Measurements from ENCODE around the gene LNX1. TPM values are rescaled to one million over a fixed set of nuclear protein-coding genes. Genes with fewer than 3 reads are reported as not detected.

The LNX1 gene
- total RNA-seq, 1 donor from 2014 or later: 5.4 TPM

- Histone ChIP-seq H3K4me3 (no peak overlapping the region), H3K4me1 (no peaks in the 10 kb centered on the region), H3K36me3 (no peaks in the 10 kb centered on the region), H3K27me3 (ENCODE audit: low read depth) (no peaks in the 10 kb centered on the region), H3K9me3 (no peaks in the 10 kb centered on the region), H3K27ac (no peak overlapping the region)
- TF ChIP-seq CTCF (IDR thresholded peaks at IDR 0.05): no peak
- intact Hi-C loops (cut with DNase I): no loop called here
- no peak for ATAC-seq
- no peak for DNase-seq
Observed at GRCh38 chr4:53502094-53502493, 89.2 kb downstream of the LNX1 start.

- Histone ChIP-seq H3K9me3 (no peaks in the 10 kb centered on the region), H3K4me3 (no peak overlapping the region), H3K36me3 (no peaks in the 10 kb centered on the region), H3K4me1 (no peaks in the 10 kb centered on the region), H3K27ac (no peak overlapping the region), H3K27me3 (ENCODE audit: low read depth) (no peaks in the 10 kb centered on the region)
- DNase-seq (no peak), ATAC-seq (no peak)
- intact Hi-C loops (cut with DNase I): no loop called here
- no peak for TF ChIP-seq CTCF (IDR thresholded peaks at IDR 0.05)
Observed at GRCh38 chr4:53501561-53501960, 89.7 kb downstream of the LNX1 start.

- TF ChIP-seq CTCF (IDR thresholded peaks at IDR 0.05): no peak
Observed at GRCh38 chr4:53500546-53500945, 90.7 kb downstream of the LNX1 start.

GRCh38 chr4:53499791-53500190 lies 91.5 kb downstream of the LNX1 start:
- no peak overlapping the region for H3K4me3 ChIP-seq
- TF ChIP-seq CTCF (IDR thresholded peaks at IDR 0.05): no peak
- no peaks in the 10 kb centered on the region for H3K9me3 ChIP-seq
- no peak for ATAC-seq
- no peaks in the 10 kb centered on the region for H3K36me3 ChIP-seq
- H3K27ac ChIP-seq: no peak overlapping the region
- intact Hi-C loops (cut with DNase I): no loop called here
- no peak for DNase-seq
- H3K4me1 ChIP-seq: no peaks in the 10 kb centered on the region
- no peaks in the 10 kb centered on the region for H3K27me3 ChIP-seq (ENCODE audit: low read depth)

More at GRCh38 chr4:53500546-53500945, 90.7 kb downstream of the LNX1 start:
- no peaks in the 10 kb centered on the region for H3K4me1 ChIP-seq
- no peak for DNase-seq
- intact Hi-C loops (cut with DNase I): no loop called here
- H3K27me3 ChIP-seq (ENCODE audit: low read depth): no peaks in the 10 kb centered on the region
- H3K9me3 ChIP-seq: no peaks in the 10 kb centered on the region
- H3K27ac ChIP-seq: no peak overlapping the region
- H3K4me3 ChIP-seq: no peak overlapping the region
- H3K36me3 ChIP-seq: no peaks in the 10 kb centered on the region
- ATAC-seq: no peak

GRCh38 chr4:53498706-53499105 lies 92.6 kb downstream of the LNX1 start:
- Histone ChIP-seq H3K27ac (no peak overlapping the region), H3K36me3 (no peaks in the 10 kb centered on the region), H3K4me3 (no peak overlapping the region), H3K4me1 (no peaks in the 10 kb centered on the region), H3K27me3 (ENCODE audit: low read depth) (no peaks in the 10 kb centered on the region), H3K9me3 (no peaks in the 10 kb centered on the region)
- no peak for TF ChIP-seq CTCF (IDR thresholded peaks at IDR 0.05)
- intact Hi-C loops (cut with DNase I): no loop called here
- no peak for ATAC-seq
- DNase-seq: no peak

Measured in lower lobe of right lung (tissue), 2 donors.